ENCODE data around the gene ATP12A. TPM values are rescaled to one million over a fixed set of nuclear protein-coding genes. Genes with fewer than 3 reads are reported as not detected.
A peak's percentile ranks its signal among the peaks of the same experiment; 100 is the strongest.

Gene ATP12A
- total and polyA plus RNA-seq, 4 donors = 0.39 to 0.83 (median 0.60) TPM

DNA sequence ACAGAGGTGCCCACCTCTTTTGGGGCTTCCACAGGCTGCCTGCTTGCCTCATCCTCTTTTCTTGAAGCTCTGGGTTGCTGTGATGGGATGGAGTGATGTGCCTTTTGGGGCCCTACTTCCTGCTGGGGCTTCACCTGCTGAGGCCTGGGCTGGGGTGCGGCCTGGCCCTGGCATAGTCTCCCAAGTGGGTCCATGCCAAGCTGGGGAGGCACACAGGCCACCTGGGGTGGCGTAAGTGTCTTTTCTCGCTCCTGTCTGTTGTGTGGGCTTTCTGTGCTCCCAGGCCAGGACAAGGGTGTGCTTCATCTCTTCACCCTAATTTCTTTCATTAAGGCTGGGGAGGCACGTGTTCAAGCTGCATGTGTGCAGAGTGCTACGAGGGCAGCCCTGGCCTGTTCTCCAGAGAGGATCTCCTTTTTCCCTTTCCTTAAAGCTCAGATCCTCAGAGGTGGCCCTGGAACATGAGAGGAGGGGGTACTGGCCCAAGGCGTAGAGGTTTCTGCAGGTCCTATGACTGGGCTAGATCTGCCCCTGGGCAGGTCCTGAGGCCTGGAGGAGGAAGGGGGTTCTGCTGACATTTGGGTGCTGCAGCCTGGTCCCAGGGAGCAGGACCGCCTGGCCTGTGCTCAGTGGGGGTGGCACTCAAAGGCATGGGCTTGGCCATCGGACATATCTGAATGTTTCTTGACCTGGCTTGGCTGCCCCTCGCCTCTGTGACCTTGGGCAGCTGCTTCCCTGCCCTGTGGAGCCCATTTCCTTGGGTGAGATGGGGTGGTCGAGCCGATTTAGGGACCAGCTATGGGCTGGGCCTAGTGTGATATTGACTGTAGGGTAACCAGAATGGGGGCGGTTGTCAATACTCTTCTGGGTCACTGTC lies 60.0 kb downstream of the ATP12A start:
- no peak overlapping the region for H3K27ac ChIP-seq (ENCODE audit: low read depth, low read length)
- H3K27me3 ChIP-seq (ENCODE audit: control insufficient read depth, insufficient read depth, low read length) = peaks cover 16% of the 10 kb centered on the region
- H3K4me1 ChIP-seq (ENCODE audit: control insufficient read depth, insufficient read depth, low read length) = no peaks in the 10 kb centered on the region
- WGBS (ENCODE audit: insufficient coverage) = 94% methylated on average over 10 of the region's 12 CpGs
- no peak overlapping the region for H3K4me3 ChIP-seq (ENCODE audit: low read depth, low read length)
- H3K9me3 ChIP-seq (ENCODE audit: control insufficient read depth, insufficient read depth, low read length) = no peaks in the 10 kb centered on the region
- no peaks in the 10 kb centered on the region for H3K36me3 ChIP-seq (ENCODE audit: control insufficient read depth, insufficient read depth, low read length)
- DNase-seq (ENCODE audit: low read depth in 4 of 6, low spot score in 6 of 6) = no peak

DNA sequence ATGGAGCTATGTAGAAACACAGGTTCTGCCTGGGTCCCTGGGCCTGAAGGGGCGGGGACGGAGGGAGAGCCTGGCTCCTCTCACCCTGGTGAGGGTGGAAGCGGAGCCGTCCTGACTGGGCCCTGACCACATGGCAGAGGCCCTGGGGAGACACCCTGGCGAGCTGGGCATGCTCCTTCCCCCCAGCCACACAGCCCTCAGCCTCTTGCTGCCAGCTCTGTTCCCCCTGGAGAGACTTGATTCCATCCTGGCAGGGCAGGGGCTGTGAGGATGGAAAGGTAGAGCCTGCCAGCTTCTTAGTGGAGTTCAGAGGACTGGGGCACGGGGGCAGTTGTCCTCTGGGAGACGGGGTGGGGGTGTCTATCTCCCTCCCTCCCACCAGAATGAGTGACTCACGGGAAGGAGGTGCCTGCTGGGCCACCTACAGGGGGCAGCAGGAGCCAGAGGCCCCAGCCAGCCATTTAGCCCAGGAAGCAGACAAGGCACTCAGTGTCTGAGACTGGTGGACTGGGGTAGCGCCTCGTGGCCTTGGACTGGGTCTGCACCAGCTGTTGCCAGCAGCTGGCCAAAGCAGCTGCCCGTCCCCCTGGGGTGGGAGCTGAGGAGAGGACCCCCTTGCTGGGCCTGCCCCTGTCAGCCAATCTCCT lies 60.9 kb downstream of the ATP12A start:
- H3K27ac ChIP-seq (ENCODE audit: low read depth, low read length) = no peak overlapping the region
- H3K9me3 ChIP-seq (ENCODE audit: control insufficient read depth, insufficient read depth, low read length) = no peaks in the 10 kb centered on the region
- peaks cover 23% of the 10 kb centered on the region for H3K27me3 ChIP-seq (ENCODE audit: control insufficient read depth, insufficient read depth, low read length)
- peaks cover 1% of the 10 kb centered on the region for H3K4me1 ChIP-seq (ENCODE audit: control insufficient read depth, insufficient read depth, low read length)
- no peaks in the 10 kb centered on the region for H3K36me3 ChIP-seq (ENCODE audit: control insufficient read depth, insufficient read depth, low read length)
- WGBS (ENCODE audit: insufficient coverage) = 84% methylated on average over 7 of the region's 11 CpGs
- no peak overlapping the region for H3K4me3 ChIP-seq (ENCODE audit: low read depth, low read length)
- DNase-seq (ENCODE audit: low read depth in 4 of 6, low spot score in 6 of 6) = no peak

DNA sequence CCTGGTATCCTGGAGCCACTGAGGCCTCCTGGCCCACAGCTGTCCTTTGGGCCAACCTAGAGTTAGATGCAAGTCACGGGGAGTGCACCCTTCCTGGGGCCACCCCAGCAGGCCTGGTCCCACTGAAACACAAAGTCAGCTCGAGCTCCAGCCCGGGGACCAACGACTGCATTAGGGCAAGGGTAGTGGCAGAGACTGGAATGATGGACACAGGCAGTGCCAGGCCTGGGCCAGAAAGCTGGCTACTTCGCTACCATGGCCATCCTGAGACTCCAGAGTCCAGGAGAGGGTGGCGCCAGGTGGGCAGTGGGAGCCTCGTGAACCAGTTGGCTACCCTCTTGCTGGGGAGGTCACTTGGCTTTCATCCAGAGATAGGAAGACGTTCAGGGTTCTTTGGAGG lies 61.6 kb downstream of the ATP12A start:
- Histone ChIP-seq H3K27me3 (ENCODE audit: control insufficient read depth, insufficient read depth, low read length) (peaks cover 30% of the 10 kb centered on the region), H3K27ac (ENCODE audit: low read depth, low read length) (no peak overlapping the region), H3K9me3 (ENCODE audit: control insufficient read depth, insufficient read depth, low read length) (no peaks in the 10 kb centered on the region), H3K4me1 (ENCODE audit: control insufficient read depth, insufficient read depth, low read length) (peaks cover 8% of the 10 kb centered on the region), H3K36me3 (ENCODE audit: control insufficient read depth, insufficient read depth, low read length) (no peaks in the 10 kb centered on the region), H3K4me3 (ENCODE audit: low read depth, low read length) (no peak overlapping the region)
- WGBS (ENCODE audit: insufficient coverage) = 68% methylated on average over 8 of the region's 8 CpGs
- DNase-seq (ENCODE audit: low read depth in 4 of 6, low spot score in 6 of 6) = no peak

DNA sequence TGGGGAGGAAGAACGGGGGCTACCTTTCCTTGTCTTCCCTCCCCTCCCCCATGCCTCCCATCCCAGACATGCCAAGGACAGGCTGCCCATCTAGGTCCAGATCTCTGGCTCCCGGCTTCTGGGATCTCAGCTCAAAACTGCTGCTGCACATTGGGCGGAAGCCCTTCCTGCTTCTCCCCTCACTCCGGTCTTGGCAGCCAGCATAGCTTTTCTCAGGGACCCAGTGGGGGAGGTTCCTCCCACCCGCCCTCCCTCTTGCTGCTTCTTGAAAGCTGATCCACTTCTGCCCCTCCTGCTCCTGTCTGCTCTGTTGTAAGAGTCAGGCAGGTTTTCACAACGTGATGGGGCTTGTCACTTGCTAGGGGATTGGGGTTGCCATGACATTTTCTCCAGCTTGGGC lies 62.1 kb downstream of the ATP12A start:
- Histone ChIP-seq H3K27me3 (ENCODE audit: control insufficient read depth, insufficient read depth, low read length) (peaks cover 35% of the 10 kb centered on the region), H3K9me3 (ENCODE audit: control insufficient read depth, insufficient read depth, low read length) (no peaks in the 10 kb centered on the region), H3K4me3 (ENCODE audit: low read depth, low read length) (no peak overlapping the region), H3K4me1 (ENCODE audit: control insufficient read depth, insufficient read depth, low read length) (peaks cover 13% of the 10 kb centered on the region), H3K36me3 (ENCODE audit: control insufficient read depth, insufficient read depth, low read length) (no peaks in the 10 kb centered on the region), H3K27ac (ENCODE audit: low read depth, low read length) (no peak overlapping the region)
- WGBS (ENCODE audit: insufficient coverage) = 44% methylated on average over 2 of the region's 6 CpGs
- DNase-seq (ENCODE audit: low read depth in 4 of 6, low spot score in 6 of 6) = no peak

DNA sequence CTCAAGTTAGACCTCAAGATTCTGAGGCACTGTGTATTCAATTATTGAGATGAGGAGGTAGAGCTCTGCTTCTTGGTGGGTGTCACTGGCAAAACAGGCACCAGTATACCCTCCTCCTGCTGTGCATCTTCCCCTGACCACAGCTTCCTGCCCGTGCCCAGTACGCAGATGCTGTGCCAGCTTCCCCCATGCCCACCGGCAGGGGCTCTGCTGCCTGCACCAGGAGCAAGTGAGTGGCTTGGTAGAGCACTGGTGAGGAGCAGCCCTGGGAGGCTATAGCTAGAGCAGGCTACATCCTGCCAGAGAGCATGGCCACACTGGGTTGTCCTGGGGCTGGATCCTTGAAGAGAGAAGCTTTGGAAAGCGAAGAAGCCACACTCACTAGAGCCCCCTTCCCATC lies 62.8 kb downstream of the ATP12A start:
- WGBS (ENCODE audit: insufficient coverage) = 81% methylated on average over 3 of the region's 4 CpGs
- H3K9me3 ChIP-seq (ENCODE audit: control insufficient read depth, insufficient read depth, low read length) = no peaks in the 10 kb centered on the region

DNA sequence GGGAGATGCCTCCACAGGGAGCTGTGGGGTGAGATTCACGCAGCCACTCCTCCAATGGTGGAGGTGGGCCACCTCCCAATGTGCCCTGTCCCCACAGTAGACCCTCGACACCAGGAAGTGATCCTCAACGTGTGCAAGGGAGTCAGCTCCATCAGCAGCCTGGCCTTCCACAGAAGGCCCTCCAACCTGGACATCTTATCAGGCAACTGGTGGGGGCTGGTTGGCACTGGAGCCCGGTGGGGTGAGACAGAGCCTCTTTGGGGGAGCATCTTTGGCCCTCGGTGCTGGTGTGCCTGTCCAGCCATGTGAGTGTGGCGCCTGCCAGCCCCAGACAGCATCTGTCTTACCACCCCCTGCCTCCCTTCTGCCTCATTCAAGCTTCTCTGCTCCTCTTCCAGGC lies 64.0 kb downstream of the ATP12A start:
- no peak for DNase-seq (ENCODE audit: low read depth in 4 of 6, low spot score in 6 of 6)
- Histone ChIP-seq H3K9me3 (ENCODE audit: control insufficient read depth, insufficient read depth, low read length) (no peaks in the 10 kb centered on the region), H3K27ac (ENCODE audit: low read depth, low read length) (no peak overlapping the region), H3K36me3 (ENCODE audit: control insufficient read depth, insufficient read depth, low read length) (no peaks in the 10 kb centered on the region), H3K27me3 (ENCODE audit: control insufficient read depth, insufficient read depth, low read length) (peaks cover 47% of the 10 kb centered on the region), H3K4me1 (ENCODE audit: control insufficient read depth, insufficient read depth, low read length) (peaks cover 20% of the 10 kb centered on the region), H3K4me3 (ENCODE audit: low read depth, low read length) (no peak overlapping the region)
- 71% methylated on average over 5 of the region's 6 CpGs for WGBS (ENCODE audit: insufficient coverage)

More for the DNA sequence above, 62.8 kb downstream of the ATP12A start:
- Histone ChIP-seq H3K27ac (ENCODE audit: low read depth, low read length) (no peak overlapping the region), H3K4me3 (ENCODE audit: low read depth, low read length) (no peak overlapping the region), H3K27me3 (ENCODE audit: control insufficient read depth, insufficient read depth, low read length) (peaks cover 41% of the 10 kb centered on the region), H3K36me3 (ENCODE audit: control insufficient read depth, insufficient read depth, low read length) (no peaks in the 10 kb centered on the region), H3K4me1 (ENCODE audit: control insufficient read depth, insufficient read depth, low read length) (peaks cover 20% of the 10 kb centered on the region)
- no peak for DNase-seq (ENCODE audit: low read depth in 4 of 6, low spot score in 6 of 6)

DNA sequence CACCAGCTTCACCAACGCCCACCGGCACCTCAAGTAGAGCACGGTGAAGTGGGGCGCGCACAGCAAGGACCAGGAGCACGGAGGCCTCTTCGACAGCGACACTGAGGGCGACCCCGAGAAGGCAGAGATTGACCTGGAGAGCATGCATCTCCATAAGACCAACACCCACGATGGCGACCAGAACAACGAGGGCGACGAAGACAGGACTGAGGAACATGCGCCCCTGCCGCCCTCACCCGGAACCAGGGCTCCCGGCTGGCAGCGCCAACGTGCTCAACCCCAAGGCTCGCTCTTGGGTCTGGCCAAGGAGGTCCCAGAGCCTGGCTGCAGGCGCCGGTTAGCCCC lies 65.3 kb downstream of the ATP12A start:
- Histone ChIP-seq H3K36me3 (ENCODE audit: control insufficient read depth, insufficient read depth, low read length) (no peaks in the 10 kb centered on the region), H3K4me1 (ENCODE audit: control insufficient read depth, insufficient read depth, low read length) (peaks cover 20% of the 10 kb centered on the region), H3K27me3 (ENCODE audit: control insufficient read depth, insufficient read depth, low read length) (peaks cover 47% of the 10 kb centered on the region), H3K9me3 (ENCODE audit: control insufficient read depth, insufficient read depth, low read length) (no peaks in the 10 kb centered on the region), H3K4me3 (ENCODE audit: low read depth, low read length) (no peak overlapping the region), H3K27ac (ENCODE audit: low read depth, low read length) (no peak overlapping the region)
- WGBS (ENCODE audit: insufficient coverage) = 42% methylated on average over 24 of the region's 24 CpGs
- no peak for DNase-seq (ENCODE audit: low read depth in 4 of 6, low spot score in 6 of 6)

DNA sequence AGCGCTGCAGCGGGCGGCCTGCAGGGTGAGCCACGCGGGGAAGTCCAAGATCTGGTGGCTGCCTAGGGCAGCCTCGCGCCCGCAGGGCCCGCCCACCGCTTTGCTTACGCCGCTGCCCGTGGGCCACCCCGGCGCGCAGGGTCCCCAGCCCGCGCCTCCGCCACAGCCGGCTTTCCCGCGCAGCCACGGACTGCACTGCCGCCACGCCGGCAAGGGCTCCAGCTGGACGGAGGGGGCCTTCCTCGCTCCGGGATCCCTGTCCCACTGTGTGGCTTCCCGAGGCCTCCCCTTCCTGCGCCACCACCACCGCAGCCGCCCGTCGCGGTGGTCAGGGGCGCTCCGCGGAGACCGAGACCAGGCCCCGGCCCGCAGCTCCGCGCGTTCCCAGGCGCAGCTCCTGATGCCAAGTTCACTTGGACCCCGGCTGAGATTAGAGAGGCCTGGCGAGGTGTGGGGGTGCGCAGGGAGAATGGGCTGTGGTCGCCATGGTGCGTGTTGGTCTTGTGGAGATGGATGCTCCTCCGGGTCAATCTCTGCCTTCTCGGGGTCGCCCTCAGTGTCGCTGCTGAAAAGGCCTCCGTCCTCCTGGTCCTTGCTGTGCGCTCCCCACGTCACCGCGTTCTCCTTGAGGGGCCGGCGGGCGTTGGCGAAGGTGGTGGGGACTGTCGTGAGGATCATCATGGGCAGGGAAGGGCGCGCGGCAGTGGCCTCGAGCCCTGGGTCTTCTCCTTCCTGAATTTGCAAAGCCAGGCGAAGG lies 65.8 kb downstream of the ATP12A start:
- DNase-seq (ENCODE audit: low read depth in 4 of 6, low spot score in 6 of 6) = peak in 2 of 6 donors; percentile 18 to 23
- H3K4me3 ChIP-seq (ENCODE audit: low read depth, low read length) = no peak overlapping the region
- H3K27ac ChIP-seq (ENCODE audit: low read depth, low read length) = no peak overlapping the region
- H3K4me1 ChIP-seq (ENCODE audit: control insufficient read depth, insufficient read depth, low read length) = peaks cover 20% of the 10 kb centered on the region
- peaks cover 47% of the 10 kb centered on the region for H3K27me3 ChIP-seq (ENCODE audit: control insufficient read depth, insufficient read depth, low read length)
- no peaks in the 10 kb centered on the region for H3K36me3 ChIP-seq (ENCODE audit: control insufficient read depth, insufficient read depth, low read length)
- WGBS (ENCODE audit: insufficient coverage) = under 1% methylated on average over 61 of the region's 70 CpGs
- no peaks in the 10 kb centered on the region for H3K9me3 ChIP-seq (ENCODE audit: control insufficient read depth, insufficient read depth, low read length)

DNA sequence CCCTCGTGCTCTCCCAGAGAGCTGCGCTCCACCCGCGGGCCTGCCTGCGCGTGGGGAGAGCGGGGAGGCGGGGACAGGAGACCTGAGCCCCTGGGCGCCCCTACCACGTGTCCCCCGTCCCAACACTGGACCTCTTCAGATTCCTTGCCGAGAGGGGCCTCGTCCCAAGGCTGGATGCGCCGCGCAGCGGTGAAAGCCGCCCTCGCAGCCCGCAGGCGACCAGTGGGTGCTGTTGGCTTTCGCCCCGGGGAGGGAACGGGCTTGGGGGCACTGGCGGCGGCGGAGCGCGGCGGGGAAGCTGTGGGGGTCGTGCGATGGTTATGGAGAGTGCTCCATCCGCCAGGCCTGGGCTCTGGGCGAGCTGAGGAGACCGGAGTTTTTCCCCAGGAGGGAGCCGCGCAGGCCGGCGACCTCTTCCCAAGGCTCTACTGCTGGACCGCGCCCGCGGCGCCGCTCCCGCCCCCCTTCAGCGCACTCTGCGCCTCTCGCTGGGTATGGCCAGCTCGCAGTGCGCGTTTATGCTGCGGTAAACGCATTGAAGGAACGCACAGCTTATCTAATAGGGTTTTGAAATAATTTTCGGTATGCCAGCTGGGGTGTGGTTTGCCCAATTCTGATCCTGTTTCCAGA lies 66.5 kb downstream of the ATP12A start:
- peak in 2 of 6 donors; percentile 44 to 56 for DNase-seq (ENCODE audit: low read depth in 4 of 6, low spot score in 6 of 6)
- Histone ChIP-seq H3K27ac (ENCODE audit: low read depth, low read length) (no peak overlapping the region), H3K9me3 (ENCODE audit: control insufficient read depth, insufficient read depth, low read length) (no peaks in the 10 kb centered on the region), H3K27me3 (ENCODE audit: control insufficient read depth, insufficient read depth, low read length) (peaks cover 47% of the 10 kb centered on the region), H3K4me1 (ENCODE audit: control insufficient read depth, insufficient read depth, low read length) (peaks cover 20% of the 10 kb centered on the region), H3K36me3 (ENCODE audit: control insufficient read depth, insufficient read depth, low read length) (no peaks in the 10 kb centered on the region), H3K4me3 (ENCODE audit: low read depth, low read length) (no peak overlapping the region)
- WGBS (ENCODE audit: insufficient coverage) = 3% methylated on average over 56 of the region's 56 CpGs
